SK-N-SH treated with all-trans-retinoic acid at 6 μM for 48 hours (cell line): Measurements from ENCODE around the gene TSPAN1.

Experiments
- ATAC-seq: fragments of 200-7000 bp; cut with Tn5 transposase; 3 replicates; pipeline ENCODE4 v1.9.1; 2020; ENCODE audit warnings: mild to moderate bottlenecking, moderate library complexity
- ARNTL ChIP-seq: fragments of 450-650 bp; formaldehyde crosslinking; IDR thresholded peaks from 2 replicates; pipeline ENCODE4 v1.5.0; 2020; ENCODE audit warnings: low read depth, mild to moderate bottlenecking, moderate library complexity, borderline replicate concordance
- BACH2 ChIP-seq: fragments of 250-450 bp; sonication (Bioruptor Pico); IDR thresholded peaks from 2 replicates; pipeline ENCODE4 v1.9.0; 2021; ENCODE audit warnings: mild to moderate bottlenecking, borderline replicate concordance
- CSDC2 ChIP-seq: fragments of 250-450 bp; sonication (Bioruptor Pico); IDR thresholded peaks from 2 replicates; pipeline ENCODE4 v1.5.0; 2020; ENCODE audit warnings: mild to moderate bottlenecking, moderate library complexity
- ESRRG ChIP-seq: fragments of 250-450 bp; sonication (Bioruptor Pico); IDR thresholded peaks from 2 replicates; pipeline ENCODE4 v1.6.1; 2021; ENCODE audit warnings: mild to moderate bottlenecking
- GLIS3 ChIP-seq: fragments of 250-450 bp; sonication (Bioruptor Pico); IDR thresholded peaks from 2 replicates; pipeline ENCODE4 v1.5.0; 2020; ENCODE audit warnings: mild to moderate bottlenecking, moderate library complexity
- ISL1 ChIP-seq: fragments of 250-450 bp; sonication (Bioruptor Pico); IDR thresholded peaks from 2 replicates; pipeline ENCODE4 v2.1.2; 2022; ENCODE audit warnings: mild to moderate bottlenecking, moderate library complexity
- OSR1 ChIP-seq: fragments of 250-450 bp; sonication (Bioruptor Pico); IDR thresholded peaks from 2 replicates; pipeline ENCODE4 v1.8.0; 2022; ENCODE audit warnings: moderate library complexity, mild to moderate bottlenecking, inconsistent platforms
- PPARA ChIP-seq: fragments of 250-450 bp; sonication (Bioruptor Pico); IDR thresholded peaks from 2 replicates; pipeline ENCODE4 v1.5.0; 2020; ENCODE audit warnings: mild to moderate bottlenecking, borderline replicate concordance
- RARB ChIP-seq: fragments of 250-450 bp; sonication (Bioruptor Pico); IDR thresholded peaks from 2 replicates; pipeline ENCODE4 v1.8.0; 2021; ENCODE audit warnings: mild to moderate bottlenecking, moderate library complexity
- SNAI2 ChIP-seq: fragments of 250-450 bp; sonication (Bioruptor Pico); IDR thresholded peaks from 2 replicates; pipeline ENCODE4 v1.5.0; 2020; ENCODE audit warnings: mild to moderate bottlenecking, moderate library complexity
- TCF4 ChIP-seq: fragments of 250-450 bp; sonication (Bioruptor Pico); IDR thresholded peaks from 2 replicates; pipeline ENCODE4 v1.8.0; 2021; ENCODE audit warnings: mild to moderate bottlenecking, moderate library complexity, borderline replicate concordance
- TOX ChIP-seq: fragments of 250-450 bp; sonication (Bioruptor Pico); IDR thresholded peaks from 2 replicates; pipeline ENCODE4 v1.8.0; 2021; ENCODE audit warnings: mild to moderate bottlenecking, moderate library complexity, borderline replicate concordance
- ZFP3 ChIP-seq: fragments of 250-450 bp; sonication (Bioruptor Pico); IDR thresholded peaks from 2 replicates; pipeline ENCODE4 v1.5.0; 2020; ENCODE audit warnings: mild to moderate bottlenecking, moderate library complexity
- ZFP30 ChIP-seq: fragments of 450-650 bp; formaldehyde crosslinking; IDR thresholded peaks from 2 replicates; pipeline ENCODE4 v1.5.0; 2022; ENCODE audit warnings: mild to moderate bottlenecking, moderate library complexity
- ZNF565 ChIP-seq: fragments of 450-650 bp; formaldehyde crosslinking; conservative IDR thresholded peaks from 2 replicates; pipeline ENCODE4 v1.5.0; 2020; ENCODE audit warnings: low read depth, mild to moderate bottlenecking, moderate library complexity
- ZNF70 ChIP-seq: fragments of 450-650 bp; formaldehyde crosslinking; IDR thresholded peaks from 2 replicates; pipeline ENCODE4 v1.5.0; 2020; ENCODE audit warnings: mild to moderate bottlenecking, moderate library complexity
- ZNF8 ChIP-seq: fragments of 450-650 bp; formaldehyde crosslinking; IDR thresholded peaks from 2 replicates; pipeline ENCODE4 v1.5.0; 2020; ENCODE audit warnings: mild to moderate bottlenecking, moderate library complexity
- TF ChIP-seq, protein P1 (sequence below): fragments of 250-450 bp; sonication (Bioruptor Pico); IDR thresholded peaks from 2 replicates; pipeline ENCODE4 v1.5.0; 2020; ENCODE audit warnings: mild to moderate bottlenecking, moderate library complexity
- TF ChIP-seq, protein P2 (sequence below): fragments of 250-450 bp; sonication (Bioruptor Pico); IDR thresholded peaks from 2 replicates; pipeline ENCODE4 v1.8.0; 2020; ENCODE audit warnings: mild to moderate bottlenecking, moderate library complexity, borderline replicate concordance
- TF ChIP-seq, protein P3 (sequence below): fragments of 250-450 bp; sonication (Bioruptor Pico); IDR thresholded peaks from 2 replicates; pipeline ENCODE4 v1.5.1; 2021; ENCODE audit warnings: mild to moderate bottlenecking, moderate library complexity

TSPAN1 gene

DNA sequence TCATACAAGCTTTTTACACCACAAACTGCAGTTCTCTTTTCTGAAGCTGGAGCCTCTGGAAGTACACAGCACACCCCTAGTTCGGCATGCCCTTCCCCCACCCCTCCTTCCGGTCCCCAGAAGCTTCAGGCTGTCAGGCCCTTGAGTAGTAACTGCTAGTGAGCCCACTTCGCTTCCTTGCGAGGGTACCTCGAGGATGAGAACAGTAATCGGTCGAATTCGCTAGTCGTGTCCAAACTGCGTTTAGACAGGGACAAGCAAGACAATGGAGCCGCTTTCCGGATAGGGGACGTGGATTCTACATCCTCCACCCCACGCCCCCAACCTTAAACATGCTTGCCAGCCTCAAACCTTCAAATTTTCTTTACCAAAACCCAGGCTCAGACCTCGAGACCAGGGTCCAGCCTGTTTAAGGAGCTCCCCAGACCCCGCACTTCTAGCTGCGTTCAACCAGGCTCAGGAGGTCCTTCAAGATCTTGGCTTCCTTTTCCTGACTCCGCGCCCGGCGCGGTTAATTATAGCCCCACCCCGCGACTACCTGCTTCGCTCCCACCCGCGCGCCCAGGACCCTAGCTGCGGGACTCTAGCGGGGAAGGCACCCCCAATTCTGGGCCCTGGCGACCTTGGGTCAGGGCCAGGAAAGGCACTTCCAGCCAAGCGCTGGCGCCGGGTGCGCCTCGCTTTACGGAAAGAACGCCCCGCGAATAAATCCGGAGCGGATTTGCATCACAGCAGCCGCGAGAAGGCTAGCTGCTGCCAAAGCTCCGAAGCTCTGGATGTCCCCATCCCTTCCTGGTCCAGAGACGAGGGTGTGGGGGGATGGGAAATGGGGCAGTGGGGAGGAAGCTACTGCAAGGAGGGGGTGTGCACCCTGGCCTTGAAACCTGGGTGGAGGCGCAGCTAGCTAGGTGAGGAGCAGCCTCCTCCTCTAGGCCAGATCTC is 8.1 kb upstream of the TSPAN1 start (continued):
- TF ChIP-seq, protein P1, sequence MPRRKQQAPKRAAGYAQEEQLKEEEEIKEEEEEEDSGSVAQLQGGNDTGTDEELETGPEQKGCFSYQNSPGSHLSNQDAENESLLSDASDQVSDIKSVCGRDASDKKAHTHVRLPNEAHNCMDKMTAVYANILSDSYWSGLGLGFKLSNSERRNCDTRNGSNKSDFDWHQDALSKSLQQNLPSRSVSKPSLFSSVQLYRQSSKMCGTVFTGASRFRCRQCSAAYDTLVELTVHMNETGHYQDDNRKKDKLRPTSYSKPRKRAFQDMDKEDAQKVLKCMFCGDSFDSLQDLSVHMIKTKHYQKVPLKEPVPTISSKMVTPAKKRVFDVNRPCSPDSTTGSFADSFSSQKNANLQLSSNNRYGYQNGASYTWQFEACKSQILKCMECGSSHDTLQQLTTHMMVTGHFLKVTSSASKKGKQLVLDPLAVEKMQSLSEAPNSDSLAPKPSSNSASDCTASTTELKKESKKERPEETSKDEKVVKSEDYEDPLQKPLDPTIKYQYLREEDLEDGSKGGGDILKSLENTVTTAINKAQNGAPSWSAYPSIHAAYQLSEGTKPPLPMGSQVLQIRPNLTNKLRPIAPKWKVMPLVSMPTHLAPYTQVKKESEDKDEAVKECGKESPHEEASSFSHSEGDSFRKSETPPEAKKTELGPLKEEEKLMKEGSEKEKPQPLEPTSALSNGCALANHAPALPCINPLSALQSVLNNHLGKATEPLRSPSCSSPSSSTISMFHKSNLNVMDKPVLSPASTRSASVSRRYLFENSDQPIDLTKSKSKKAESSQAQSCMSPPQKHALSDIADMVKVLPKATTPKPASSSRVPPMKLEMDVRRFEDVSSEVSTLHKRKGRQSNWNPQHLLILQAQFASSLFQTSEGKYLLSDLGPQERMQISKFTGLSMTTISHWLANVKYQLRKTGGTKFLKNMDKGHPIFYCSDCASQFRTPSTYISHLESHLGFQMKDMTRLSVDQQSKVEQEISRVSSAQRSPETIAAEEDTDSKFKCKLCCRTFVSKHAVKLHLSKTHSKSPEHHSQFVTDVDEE (CRISPR knock-in tag): no peak
- TF ChIP-seq, protein P2, sequence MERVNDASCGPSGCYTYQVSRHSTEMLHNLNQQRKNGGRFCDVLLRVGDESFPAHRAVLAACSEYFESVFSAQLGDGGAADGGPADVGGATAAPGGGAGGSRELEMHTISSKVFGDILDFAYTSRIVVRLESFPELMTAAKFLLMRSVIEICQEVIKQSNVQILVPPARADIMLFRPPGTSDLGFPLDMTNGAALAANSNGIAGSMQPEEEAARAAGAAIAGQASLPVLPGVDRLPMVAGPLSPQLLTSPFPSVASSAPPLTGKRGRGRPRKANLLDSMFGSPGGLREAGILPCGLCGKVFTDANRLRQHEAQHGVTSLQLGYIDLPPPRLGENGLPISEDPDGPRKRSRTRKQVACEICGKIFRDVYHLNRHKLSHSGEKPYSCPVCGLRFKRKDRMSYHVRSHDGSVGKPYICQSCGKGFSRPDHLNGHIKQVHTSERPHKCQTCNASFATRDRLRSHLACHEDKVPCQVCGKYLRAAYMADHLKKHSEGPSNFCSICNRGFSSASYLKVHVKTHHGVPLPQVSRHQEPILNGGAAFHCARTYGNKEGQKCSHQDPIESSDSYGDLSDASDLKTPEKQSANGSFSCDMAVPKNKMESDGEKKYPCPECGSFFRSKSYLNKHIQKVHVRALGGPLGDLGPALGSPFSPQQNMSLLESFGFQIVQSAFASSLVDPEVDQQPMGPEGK: no peak

DNA sequence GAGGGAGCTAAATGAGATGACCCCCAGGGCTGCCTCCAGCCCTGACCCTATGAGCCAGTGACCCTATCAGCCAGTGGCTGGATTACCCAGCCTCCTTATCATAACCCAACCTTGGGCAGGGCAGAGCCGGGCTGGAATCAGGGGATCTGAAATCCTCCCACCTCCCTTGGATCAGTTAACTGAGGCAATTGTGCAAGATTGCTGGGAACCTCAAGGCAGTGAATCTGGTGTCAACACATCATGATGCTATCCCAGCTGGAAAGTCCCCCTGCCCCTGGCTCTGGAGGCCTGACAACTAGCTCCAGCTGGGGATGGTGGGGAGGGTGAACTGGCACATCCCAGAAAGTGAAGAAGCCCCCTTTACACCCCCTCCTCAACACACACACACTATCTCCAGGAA is 6.4 kb upstream of the TSPAN1 start:
- no peak for ATAC-seq
- TF ChIP-seq, protein P3, sequence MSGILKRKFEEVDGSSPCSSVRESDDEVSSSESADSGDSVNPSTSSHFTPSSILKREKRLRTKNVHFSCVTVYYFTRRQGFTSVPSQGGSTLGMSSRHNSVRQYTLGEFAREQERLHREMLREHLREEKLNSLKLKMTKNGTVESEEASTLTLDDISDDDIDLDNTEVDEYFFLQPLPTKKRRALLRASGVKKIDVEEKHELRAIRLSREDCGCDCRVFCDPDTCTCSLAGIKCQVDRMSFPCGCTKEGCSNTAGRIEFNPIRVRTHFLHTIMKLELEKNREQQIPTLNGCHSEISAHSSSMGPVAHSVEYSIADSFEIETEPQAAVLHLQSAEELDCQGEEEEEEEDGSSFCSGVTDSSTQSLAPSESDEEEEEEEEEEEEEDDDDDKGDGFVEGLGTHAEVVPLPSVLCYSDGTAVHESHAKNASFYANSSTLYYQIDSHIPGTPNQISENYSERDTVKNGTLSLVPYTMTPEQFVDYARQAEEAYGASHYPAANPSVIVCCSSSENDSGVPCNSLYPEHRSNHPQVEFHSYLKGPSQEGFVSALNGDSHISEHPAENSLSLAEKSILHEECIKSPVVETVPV (CRISPR knock-in tag): no peak
- TF ChIP-seq SNAI2 (CRISPR knock-in tag) (no peak), PPARA (no peak), TCF4 (CRISPR knock-in tag) (no peak), ZNF8 (CRISPR knock-in tag) (no peak), CSDC2 (CRISPR knock-in tag) (no peak), ZNF565 (CRISPR knock-in tag) (no peak), ZFP3 (CRISPR knock-in tag) (no peak), GLIS3 (no peak)
- TF ChIP-seq, protein P1 (CRISPR knock-in tag): no peak

DNA sequence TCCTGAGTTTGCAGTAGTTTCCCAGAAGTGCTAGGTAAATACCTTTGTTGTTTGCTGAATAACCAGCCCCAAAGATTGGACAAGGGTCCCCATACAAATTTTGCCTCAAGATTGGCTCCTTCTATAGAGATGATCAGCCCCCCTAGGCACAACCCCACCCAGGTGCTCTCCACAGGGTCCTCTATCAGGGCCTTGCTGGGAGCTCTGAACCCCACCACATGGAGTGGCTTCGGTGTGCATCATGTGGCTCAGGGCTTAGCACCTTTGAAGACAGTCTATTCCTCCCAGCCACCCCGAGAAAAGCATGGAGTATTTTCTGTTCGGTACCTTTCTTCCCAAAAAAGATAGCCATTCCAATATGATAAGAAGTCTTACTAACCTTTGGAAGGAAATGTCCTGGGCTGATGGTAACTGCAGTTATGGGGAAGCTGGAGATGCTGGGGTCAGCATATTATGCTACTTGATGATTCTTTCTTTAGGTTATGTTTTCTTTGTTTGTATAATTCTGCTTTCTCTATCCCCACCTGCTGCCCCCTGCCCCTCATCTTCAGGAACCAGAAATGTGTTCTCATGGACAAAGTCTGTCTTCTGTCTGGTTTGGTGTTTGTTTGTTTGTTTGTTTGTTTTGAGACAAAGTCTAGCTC is 5.0 kb upstream of the TSPAN1 start:
- no peak for ATAC-seq
- TF ChIP-seq, protein P1 (CRISPR knock-in tag): no peak
- TF ChIP-seq OSR1 (CRISPR knock-in tag): no peak
- no peak for TF ChIP-seq ARNTL (CRISPR knock-in tag)
- no peak for TF ChIP-seq ZNF565 (CRISPR knock-in tag)
- no peak for TF ChIP-seq ESRRG (CRISPR knock-in tag)
- TF ChIP-seq RARB: no peak
- no peak for TF ChIP-seq ZFP3 (CRISPR knock-in tag)
- TF ChIP-seq ZNF70 (CRISPR knock-in tag): no peak
- no peak for TF ChIP-seq ZNF8 (CRISPR knock-in tag)
- no peak for TF ChIP-seq SNAI2 (CRISPR knock-in tag)
- no peak for TF ChIP-seq ISL1 (CRISPR knock-in tag)
- no peak for TF ChIP-seq CSDC2 (CRISPR knock-in tag)
- no peak for TF ChIP-seq GLIS3
- no peak for TF ChIP-seq BACH2
- TF ChIP-seq TOX: no peak
- no peak for TF ChIP-seq ZFP30 (CRISPR knock-in tag)
- TF ChIP-seq, protein P2: no peak
